HG02870 (cell line): Measurements from ENCODE around the gene RAB36.

ENCODE experiments used
- ATAC-seq: cut with Tn5 transposase; IDR thresholded peaks from one replicate; pipeline ENCODE4 v1.9.1; 2021; ENCODE audit warnings: mild to moderate bottlenecking, moderate library complexity; ENCODE audit not compliant: unreplicated experiment

RAB36 gene

DNA sequence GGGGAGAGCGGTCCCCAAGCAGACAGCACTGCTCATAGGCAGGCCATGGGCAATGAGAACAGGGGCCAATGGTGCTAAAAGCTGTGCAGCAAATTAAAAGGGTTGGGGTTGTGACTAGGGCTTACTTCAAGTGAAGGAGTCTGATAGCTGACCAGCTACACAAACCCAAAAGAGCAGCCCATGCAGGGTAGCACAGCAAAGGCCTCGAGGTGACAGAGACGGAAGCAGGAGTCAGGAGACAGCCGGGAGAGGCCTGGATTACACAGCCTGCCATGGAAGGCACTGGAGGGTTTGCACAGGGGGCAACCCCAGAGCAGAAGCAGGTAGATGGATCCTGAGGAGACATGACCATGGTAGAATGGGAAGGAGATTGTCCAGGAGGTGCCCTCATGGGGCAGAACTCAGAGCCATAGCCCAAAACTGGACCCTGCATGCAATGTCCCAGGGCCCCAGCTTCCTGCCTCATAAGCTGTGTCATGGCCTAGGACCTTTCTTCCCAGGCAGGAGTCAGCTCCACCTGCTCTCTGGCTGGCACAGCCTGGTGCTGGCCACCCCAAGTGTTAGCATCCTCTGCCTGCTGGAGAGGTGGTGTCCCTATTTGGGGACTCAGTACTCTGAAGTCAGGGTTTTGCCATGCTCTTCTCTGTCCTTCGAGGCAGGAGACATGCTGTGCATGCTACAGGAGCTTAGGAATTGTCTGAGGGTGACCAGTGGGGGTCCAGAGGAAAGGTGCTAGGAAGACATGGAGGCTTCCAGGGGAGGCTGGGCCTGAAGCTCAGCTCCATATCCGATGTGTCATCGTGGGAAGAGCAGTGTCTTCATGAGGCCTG, 36.8 kb upstream of the RAB36 start:
- ATAC-seq: no peak

GRCh38 chr22:23109079-23109347, 36.3 kb upstream of the RAB36 start:
- no peak for ATAC-seq

DNA sequence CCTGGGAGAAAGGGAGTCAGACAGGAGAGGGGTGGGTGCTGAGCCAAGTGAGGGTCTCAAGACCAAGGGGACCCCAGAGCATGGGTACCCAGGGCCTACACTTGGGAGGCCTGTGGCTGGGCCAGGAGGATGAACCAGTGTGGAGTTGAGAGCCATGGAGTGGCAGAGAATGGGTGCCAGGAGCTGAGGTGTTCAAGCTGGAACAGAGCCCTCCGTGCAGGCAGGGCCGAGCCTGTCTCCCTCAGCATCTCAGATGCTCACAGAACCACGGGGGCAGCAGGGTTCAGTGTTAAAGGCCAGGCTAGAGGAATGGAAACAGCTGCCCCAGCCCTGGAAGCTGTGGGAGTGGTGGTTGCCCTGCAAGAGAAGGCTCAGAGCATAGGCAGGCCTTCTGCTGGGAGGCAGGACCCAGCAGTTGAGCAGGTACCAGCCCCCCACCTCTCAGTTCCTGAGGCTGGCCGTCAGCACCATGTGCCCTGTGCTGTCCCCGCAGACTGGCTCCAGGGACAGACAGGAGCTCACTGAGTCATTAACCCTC, 35.8 kb upstream of the RAB36 start:
- no peak for ATAC-seq

DNA sequence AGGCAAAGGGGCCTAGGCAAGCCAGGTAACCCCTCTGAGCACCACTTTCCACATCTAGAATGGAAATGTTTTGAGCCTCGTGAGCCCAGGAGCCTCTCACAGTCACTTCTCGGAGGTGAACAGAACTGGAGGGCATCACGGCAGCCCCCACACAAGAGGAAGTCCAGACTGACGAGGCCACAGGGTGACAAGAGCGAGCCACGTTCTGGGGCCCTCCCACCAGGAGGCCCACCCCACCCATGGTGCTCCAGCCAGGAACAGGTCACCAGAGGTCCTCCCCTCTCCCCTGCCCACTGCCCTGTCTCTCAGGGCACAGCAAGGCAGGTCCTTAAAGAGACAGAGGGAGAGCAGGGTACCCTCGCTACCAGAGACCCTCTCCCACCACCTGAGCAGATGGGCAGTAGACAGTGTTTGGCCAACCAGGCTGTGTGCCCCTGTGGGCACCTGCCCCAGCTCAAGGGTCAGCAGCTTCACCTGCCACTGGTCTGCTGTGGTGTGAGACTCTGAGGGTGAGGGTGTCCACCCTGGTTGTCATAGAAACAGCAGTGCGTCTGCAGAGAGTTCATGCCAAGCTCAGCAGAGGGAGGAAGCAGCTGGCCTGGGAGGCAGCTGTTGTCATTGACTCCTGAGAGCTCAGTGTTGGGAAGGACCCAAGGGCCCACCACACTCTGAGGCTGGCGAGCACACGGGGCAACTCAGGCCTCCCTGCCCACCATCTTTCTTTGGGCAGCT, 34.9 kb upstream of the RAB36 start:
- ATAC-seq: no peak

GRCh38 chr22:23110922-23111527, 34.3 kb upstream of the RAB36 start:
- ATAC-seq: no peak

DNA sequence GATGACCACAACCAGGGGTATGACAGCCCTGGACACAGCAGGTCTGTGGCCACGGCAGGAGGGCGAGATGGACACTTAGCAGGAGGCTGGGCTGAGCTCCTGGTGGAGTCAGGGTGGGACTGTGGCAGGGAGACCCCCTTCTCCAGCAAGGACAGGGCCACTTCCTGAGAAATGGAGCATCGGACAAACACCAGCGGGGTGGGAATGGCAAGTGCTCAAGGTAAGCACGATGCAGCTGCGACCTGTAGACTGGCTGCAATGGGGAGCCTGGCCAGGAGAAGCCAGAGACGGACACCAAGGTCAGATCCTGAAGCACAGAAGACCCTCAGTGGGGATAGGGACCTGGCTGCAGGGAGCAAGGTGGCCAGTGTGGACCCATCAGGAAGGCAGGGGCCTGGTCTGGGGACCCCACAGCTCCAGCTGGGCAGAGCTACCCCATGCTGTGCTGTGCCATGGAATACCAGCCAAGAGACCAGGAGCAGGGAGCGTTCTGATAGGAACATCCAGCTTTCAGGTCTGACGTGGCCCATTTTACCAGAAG, 32.7 kb upstream of the RAB36 start:
- no peak for ATAC-seq

- ATAC-seq: no peak
Observed at GRCh38 chr22:23113067-23113846, 32.0 kb upstream of the RAB36 start.

GRCh38 chr22:23113847-23114720, 31.2 kb upstream of the RAB36 start:
- ATAC-seq: no peak

GRCh38 chr22:23114721-23115020, 30.6 kb upstream of the RAB36 start:
- ATAC-seq: no peak

GRCh38 chr22:23115369-23115768, 29.9 kb upstream of the RAB36 start:
- no peak for ATAC-seq

DNA sequence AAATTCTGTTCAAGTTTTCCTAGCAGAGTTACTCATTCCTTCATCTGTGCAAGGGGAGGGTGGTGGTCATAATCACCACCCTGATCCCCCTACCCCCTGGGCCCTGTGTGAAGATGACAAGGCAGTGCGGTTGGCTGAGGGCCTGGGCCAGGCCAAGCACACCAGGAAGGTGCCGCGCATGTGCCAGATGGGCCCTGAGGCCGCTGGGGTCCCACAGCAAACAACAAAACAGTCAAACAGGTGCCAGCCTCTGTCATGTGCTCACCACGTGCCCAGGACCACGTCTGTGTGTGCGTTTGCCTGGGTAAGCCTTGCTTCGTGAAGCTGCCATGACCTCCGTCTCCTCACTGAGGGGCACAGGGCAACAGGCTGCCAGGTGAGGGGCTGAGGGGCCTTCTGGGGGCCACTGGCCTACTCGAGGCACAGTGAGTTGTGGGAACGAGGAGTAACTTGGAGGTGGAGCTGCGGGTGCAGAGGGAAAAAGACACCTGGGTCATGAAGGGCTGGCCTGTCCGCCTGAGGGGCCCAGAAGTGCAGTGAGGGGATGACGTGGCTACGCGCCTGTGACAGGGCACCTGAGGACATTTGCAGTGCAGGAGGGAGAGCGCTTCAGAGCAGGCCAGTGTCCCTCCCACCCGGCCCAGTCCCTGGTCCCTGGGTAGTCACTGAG, 29.3 kb upstream of the RAB36 start:
- no peak for ATAC-seq

GRCh38 chr22:23116506-23117263, 28.6 kb upstream of the RAB36 start:
- no peak for ATAC-seq

- ATAC-seq: no peak
Observed at GRCh38 chr22:23117275-23117674, 28.0 kb upstream of the RAB36 start.

DNA sequence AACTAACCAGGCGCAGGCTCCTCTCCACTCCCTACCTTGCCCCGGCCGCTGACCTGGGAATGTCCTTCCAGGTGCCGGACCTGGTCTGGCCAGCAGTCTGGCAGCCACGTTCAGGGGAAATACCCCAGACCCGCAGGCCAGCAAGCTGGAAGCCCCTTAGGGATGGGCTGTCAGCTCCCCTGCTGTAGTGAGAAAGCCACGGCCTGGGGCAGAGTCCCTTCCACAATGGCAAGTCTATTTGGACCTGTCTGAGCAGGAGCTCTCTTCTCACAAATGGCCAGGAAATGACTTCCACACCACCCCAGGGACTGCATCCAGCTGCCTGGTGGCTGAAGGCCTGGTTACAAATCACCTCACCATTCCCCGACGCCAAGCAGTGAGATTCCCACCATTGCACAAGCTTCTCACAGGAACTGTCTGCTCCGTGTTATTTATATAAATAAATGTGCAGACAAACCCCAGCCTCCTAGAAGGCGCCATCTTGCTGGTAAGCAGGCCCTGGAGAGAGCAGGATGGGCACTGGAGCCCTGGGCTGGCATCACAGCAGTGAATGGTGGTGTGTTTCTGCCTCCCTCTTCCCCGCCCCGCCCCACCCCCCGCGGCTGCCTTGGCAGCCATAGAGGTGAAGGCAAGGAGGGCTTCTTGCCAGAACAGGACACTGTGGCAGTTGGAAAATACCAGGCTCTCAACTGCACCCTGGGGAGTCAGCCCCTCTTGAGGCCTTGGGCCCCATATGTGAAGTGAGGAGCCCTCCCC, 27.2 kb upstream of the RAB36 start:
- ATAC-seq: no peak

DNA sequence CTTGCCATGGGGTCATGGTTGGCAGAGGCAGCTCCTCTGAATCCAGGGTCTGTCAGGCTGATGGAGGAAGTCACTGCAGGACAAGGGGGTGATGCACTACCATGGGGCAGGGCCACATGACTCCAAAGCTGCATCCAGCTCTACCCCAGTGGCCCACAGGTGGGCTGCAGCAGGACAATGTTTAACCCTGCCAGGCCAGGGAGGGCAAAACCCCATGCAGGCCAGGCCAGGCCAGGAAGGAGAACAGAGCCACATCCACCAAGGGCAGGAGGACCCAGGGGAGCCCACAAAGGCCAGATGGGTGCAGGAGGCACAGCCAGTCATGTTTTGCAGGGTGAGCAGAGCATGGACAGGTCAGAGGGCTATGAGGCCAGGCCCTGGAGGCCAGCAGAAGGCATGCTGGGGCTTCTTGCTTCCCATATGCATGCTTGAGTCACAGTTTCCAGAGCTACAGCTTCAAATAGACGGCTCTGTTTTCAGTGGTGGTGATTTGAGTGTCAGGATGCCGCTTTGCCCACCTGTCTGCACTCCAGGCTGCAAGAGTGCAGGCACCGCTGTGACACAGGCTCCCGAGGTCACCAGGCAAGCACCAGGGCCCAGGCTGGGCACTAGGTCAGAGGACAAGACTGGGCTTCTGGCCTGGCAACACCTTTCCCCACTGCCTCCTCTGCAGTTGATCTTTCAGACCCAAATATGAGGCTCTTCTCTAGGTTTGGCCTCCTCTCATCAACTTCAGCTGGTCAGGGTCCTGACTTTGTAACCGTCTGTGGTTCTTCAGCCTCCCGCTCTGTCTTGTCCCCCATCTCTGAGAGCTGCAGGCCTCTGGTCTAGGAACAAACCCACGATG, 26.4 kb upstream of the RAB36 start:
- ATAC-seq: no peak

DNA sequence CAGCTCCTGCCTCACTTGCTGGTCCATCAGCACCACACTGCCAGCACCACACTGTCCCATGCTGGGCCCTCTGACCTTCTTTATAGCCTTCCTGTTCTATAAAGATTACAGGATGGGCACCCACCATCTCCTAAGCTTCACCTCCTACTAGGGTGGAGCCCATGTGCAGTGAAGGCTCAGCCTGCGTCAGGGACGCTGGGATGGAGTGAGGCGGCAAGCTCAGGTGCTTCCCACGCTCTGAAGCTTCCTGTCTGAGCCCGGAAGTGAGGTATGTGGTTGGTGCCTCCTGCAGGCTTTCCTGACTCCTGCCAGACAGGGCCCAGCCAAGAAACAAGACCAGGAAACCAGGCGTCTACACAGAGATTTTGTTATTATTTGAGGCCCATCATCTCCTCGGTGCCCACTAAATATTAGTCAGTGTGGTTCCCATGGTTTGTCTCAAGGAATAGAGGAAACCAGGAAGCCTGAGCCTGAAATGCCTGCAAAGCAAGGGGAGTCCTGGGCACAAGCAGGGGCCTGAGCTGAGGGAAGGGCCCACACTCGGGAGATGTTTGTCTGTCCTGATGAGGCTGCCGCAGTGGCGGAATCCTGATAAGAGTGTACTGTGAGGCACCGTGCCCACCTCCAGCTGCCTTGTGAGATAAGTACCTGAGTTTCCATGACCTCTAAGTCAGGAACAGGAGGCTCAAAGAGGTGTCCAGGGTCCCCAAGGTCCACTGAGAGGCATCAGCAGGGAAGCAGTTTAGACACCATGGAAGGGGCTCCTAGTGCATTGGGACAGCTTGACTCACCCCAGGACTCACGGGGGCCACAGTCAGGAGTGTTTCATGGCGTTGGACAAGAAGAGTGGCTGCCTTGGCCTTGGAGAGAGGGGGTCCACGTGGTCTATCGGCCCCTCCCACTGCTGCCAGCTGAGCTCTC, 25.5 kb upstream of the RAB36 start:
- no peak for ATAC-seq
